Activated CD4-positive, alpha-beta T cell treated with anti-CD3 and anti-CD28 coated beads, Interleukin-2, amount 50 U/mL, for 4 hours (primary cell): Measurements from ENCODE around the gene RSAD2.
"Not testable (repeated sequence)": the region's sequence is repeated elsewhere in the genome, so short reads cannot be mapped to it uniquely, and the experiment has no call there.

Experiments used
- DNase-seq, 2 experiments: peaks; one replicate each; pipeline ENCODE4 v3.0.0-alpha.2; 2020

The RSAD2 gene

DNA sequence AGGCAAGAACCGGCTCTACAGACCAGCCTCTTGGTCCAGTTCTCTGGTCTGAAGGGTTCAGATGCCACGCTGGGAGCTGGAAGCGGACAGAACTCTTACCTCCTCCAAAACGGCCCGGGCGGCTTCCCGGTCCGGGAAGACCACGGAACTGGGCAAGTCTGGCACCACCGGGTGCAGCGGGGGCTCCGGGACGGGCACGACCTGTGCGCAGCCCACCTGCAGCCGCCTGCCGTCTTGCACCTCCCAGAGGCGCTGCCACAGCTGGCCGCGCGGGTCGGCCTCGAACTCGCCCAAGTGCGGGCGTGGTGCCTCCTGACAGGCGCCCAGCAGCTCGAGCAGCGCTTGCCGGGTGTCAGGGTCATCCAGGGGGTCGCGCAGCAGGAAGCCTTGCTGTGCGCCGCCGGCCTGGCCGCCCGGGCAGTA is 12.6 kb upstream of the RSAD2 start:
- peak; percentile 9 to 21 for DNase-seq

DNA sequence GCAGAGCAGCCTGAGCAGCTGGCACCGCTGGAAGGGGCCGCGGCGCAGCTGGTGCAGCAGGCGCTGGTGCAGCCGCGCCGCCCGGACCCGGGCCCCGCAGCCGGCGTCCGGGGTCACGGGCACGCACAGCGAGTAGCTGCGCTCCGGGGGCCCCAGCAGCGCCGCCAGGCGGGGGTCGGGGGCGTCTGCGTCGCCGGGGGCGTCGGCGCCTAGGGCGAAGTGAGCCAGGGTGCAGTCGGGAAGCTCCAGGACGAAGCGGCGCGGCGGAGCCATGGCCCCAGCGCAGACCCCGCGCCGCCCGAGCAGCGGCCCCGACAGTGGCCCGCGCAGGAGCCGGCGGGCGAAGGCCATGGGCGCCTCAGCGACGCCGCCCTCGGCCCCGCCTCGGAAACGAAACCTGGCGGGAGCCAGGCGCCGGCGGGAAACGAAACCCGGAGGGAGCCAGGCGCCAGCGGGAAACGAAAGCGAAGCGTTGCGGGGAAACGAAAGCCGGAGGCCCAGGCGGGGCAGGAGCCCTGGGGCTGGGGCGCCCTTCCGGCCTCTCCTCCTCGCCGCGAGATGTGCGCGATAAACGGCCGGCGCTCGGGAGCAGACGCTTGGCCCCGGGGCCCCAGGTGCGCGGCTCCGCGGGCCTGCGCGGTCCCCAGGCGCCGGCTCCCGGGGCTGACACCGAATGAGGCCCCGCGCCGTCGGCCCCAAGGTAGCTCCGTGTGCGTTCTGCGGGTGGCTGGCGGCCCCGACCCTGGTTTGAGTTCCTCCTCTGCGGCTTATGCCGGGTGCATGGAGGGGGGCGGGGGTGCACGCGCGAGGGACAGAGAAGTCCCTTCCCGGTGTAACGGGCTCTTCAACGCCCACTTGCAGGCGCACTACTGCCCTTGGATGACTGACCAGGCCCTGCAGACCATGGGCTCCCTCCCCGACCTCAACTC is 12.0 kb upstream of the RSAD2 start, which contains the start of gene CMPK2:
Gene CMPK2 (minus strand): TSS at position 562 of the 929 bp plus-strand sequence. CDS start 211 bp downstream, at position 351.
- DNase-seq = peak; percentile 76 to 81

DNA sequence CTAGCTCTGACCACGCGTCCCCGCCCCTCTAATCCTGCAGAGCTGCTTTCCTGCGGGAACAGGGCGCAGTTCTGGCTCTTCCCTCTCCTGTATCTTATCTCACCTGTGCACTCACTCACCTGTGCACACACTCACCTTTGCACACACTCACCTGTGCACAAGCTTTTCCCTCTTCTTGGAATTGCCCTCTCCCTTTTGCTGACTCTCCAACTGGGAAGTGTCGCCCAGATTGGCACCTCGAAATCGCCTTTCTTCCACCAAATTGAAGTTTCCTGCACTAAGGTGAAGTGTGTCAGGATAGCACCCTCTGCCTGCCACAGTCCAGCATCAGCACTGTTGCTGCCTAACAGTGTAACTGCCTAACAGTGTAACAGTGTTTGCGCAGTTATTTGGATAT is 11.3 kb upstream of the RSAD2 start:
- peak; percentile 45 to 46 for DNase-seq

DNA sequence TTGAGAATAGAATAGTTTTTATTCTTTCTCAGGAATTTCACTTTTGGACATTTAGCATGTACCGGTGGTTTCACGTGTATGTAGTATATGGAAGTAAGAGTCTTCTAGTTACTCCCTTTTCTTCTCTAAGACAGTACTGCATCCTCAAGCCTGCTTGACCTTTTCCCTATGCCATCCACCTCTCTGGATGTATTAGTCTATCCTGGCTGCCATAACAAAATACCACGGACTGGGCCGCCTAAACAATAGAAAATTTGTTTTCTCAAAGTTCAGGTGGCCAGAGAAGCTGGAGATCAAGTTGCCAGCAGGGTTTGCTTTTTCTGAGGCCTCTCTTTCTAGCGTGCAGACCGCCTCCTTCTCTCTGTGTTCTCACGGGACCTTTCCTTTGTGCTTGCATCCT is 10.6 kb upstream of the RSAD2 start:
- DNase-seq = no peak

DNA sequence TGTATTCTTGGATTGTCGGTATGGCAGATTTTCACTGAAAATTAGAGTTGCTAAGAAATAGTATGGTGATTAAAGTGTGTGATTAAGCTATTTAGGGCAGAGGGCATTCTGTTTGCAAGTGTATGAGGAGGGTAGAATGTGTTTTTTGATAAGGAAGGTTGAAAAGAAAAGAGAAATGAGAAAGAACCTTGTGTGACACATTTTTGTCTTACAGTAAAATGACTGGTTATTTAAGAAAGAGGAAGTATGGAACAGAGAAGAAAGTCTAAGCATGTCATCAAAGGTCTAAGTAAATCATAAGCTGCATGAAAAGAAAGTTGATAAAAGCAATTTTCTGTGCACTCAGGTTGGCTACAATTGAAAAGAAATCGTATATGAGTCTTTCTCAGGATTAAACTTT is 5.2 kb upstream of the RSAD2 start:
- DNase-seq = no peak

DNA sequence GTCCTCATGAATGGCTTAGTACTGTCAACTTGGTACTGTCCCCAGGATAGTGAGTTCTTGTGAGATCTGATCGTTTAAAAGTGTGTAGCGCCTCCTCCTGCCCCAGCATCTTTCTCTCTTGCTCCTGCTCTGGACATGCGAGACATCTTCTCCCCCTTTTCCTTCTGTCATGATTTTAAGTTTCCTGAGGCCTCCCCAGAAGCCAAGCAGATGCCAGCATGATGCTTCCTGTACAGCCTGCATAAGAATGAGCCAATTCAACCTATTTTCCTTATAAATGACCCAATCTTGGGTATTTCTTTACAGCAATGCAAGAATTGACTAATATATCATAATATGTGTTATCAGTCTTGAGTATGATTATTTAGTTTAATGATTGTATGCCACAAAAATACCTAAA is 3.5 kb upstream of the RSAD2 start:
- no peak for DNase-seq

DNA sequence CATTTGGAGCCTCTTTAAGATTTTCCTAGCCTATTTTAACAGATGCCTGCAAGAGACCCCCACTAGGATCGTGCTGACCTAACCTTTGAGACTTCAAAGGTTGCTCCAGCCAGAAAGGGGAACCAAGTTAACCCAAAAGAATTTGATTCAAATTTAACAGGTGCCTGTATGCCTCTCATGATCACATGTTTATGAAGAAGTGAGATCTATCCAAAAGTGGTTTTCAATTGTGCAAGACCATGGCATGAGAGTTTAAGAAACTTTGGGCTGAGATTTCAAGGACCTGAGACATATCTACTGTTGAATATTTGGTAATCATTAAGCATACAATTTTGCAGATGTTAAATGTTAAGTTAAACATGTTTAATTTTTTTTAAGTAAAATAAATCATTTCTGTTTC is 1.3 kb upstream of the RSAD2 start:
- DNase-seq = no peak

DNA sequence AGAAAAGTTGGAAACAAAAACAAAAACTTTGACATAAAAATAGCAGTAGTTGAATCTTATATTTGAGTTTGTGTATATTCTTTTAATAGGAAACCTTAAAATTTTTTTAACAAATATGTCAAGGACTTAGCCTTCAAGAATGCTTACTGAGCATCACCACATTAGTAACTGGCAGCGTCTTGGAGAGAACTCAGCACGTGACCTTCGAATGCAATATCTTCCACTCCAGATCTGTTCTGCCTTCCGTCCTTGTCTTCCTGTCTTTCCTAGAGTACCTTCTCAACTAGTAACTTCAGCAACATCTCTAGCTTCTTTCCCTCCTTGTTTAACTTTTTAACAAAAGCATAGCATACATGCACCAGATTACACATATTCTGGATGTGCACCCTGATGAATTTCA is 972 bp downstream of the RSAD2 start:
- no peak for DNase-seq

DNA sequence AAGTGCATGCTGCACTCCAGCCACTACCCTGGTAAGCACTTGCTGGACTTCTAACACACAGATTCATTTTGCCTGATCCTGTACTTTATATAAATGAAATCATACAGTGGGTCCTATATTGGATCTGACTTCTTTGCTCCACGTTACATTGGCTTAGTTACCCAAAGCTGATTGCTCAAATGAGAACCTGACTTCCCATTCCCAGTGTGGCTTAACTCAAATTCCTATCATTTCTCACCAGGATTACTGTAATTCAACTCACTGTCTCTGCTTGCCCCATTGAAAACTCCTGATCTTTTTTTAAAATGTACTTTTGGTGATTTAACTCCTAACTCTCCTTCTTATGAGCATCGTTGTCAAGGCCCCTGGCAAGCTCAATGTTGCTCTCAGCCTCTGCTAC is 1.4 kb downstream of the RSAD2 start:
- DNase-seq = no peak

DNA sequence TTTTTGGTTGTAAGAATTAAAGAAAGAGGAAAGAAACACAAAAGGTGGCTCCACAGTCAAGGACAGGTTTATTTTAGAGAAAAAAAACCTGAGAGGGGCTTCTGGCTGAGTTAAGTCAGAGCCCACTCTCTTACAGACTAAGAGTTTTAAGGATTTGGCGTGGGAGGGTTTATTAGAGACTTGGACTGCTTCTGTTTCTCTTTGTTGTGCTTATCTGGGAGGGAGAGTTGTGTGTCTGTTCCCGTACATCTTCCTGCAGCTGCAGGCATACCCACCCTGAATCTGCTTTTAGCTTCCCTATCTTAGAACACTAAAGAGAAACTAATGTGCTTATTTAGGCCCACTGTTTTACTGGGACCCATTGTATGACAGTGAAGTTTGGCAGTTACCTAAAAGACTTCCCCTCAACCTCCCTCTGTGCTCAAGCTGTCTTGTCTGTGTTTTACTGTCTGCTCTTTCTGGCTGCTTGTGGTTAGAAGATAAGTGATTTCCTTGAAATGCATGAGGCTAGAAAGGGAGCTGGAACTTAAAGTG is 2.7 kb downstream of the RSAD2 start:
- DNase-seq = no peak

DNA sequence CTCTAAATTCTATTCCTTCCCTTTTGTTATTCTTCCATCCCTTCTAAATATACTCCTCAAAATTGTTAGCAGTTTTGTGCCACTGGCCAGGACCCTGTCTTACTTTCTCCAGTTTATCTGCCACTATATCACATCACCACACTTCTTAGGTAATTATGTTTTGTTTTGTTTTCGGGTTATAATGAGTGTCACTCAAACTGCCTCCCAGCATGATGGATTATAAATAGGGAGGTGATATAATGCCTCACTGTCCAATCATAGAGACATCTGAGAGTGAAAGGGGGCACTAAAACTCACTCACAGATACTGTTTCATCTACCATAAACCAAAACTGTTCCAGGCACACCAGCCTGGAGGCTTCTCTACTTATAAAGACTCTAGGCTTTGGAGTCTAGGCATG is 3.5 kb downstream of the RSAD2 start:
- DNase-seq = no peak

DNA sequence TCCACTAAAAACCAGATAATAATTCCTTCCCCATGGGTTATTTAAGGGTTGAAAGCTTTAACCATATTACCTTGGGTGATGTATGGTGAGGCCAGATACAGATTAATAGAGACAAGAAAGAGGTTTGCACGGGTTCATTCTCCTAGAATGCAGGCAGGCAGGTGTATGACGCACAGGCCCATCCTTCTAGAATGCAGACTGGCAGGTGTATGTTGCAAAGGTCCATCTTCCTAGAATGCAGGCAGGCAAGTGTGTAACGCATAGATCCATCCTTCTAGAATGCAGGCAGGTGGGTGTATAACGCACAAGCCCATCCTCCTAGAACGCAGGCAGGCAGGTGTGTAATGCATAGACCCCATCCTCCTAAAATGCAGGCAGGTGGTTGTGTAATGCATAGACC is 3.9 kb downstream of the RSAD2 start:
- no peak for DNase-seq

DNA sequence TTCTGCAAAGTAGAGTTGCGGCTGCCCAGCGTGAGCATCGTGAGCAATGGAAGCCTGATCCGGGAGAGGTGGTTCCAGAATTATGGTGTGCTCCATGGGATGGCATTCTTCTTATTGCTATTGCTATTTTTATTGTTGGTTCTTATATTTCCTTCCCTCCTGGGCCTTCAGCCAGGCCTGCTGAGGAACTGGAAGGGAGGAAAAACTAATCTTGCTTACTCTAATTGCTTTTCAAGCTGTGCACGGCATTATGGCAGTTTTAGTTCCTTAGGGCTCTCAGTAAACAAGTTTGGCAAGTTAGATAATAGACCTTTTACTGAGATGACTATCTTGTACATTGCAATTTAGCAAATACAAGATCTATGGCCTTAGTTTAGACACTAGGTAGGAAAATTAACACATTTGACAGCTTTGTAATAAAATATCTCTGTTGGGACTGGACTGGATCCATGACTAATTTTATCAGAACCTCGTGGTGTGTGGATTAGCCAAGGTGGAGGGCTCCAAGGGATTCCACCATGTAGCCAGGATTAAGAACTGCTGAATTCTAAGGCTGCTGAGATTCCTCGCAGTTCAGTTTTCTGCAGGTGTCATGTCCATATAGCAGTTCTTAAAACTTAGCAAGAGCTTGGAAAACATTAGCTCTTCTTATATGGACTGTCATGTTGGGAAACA is 6.0 kb downstream of the RSAD2 start:
- no peak for DNase-seq

DNA sequence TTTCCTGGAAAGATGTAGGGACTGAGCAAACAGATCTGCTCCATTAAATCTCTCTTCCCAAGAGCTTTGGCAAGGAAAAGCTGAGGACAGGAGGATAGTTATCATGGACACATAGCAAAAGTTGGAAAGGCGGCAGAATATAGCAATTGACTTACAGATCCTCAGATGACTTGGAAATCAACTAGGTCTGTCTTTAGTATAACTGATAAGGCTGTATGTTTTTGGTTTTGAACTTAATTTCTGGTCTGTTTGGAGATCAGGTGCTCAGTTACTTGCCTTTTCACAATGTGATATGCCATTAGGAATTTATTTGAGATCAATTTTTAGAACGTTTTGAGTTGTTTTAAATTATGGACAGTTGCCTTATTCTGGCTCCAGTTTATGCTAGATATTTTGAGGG is 8.0 kb downstream of the RSAD2 start:
- DNase-seq = no peak

DNA sequence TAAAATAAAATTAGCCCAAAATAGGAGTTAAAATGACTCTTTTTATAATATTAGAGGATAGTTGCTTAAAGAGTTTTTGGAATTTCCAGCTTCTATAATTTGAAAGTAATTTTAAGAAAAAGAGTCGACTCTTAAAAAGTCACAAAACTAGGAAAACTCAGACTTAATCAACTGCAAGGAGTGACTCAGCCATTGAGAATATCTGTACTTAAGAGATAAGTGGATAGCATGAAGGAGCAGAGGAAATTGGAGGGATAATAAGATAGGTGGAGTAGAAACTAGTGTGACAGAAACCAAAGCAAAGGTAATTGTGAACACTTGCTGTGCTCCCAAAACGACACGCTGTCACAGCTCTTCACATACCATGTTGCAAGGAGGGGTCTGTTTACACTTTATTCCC is 8.4 kb downstream of the RSAD2 start:
- no peak for DNase-seq

DNA sequence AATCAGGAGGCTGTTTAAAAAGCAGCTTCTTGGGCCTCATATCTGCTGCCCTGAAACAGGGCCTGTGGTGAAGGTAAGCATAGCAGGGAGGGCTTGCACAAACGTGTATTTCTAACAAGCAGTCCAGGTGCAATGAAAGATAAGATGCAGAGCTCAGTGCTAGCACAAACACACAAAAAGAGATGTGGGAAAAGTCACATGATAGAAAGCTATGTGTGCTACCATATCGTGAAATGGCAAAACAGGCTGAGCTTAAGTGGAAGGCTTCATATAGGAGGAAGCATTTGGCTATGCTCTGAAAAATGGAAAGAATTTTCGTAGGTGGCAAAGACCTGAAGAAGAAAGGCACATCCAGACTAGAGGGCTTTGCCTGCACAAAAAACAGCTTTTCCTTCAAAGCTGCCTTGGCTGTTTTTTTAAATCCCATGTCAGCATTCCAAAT is 10.2 kb downstream of the RSAD2 start:
- no peak for DNase-seq

DNA sequence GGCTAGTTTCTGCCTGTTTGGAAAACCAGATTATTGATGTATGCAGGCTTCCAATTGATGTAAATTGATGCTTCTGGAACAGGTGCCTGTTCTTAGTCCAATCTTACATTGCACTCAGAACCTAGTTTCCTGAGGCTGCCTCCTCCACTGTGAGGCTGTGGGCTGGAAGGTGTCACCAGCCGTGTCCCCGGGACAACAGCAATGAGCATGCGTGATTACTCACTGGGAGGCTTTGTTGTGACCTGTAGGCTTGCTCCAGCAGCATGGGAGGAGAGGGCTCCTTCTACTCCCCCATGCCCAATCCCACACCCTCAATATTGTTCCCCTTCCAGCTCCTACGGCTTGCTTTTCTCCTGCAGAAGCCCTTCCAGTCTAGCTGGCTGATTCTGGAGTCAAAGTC is 11.1 kb downstream of the RSAD2 start:
- no peak for DNase-seq

DNA sequence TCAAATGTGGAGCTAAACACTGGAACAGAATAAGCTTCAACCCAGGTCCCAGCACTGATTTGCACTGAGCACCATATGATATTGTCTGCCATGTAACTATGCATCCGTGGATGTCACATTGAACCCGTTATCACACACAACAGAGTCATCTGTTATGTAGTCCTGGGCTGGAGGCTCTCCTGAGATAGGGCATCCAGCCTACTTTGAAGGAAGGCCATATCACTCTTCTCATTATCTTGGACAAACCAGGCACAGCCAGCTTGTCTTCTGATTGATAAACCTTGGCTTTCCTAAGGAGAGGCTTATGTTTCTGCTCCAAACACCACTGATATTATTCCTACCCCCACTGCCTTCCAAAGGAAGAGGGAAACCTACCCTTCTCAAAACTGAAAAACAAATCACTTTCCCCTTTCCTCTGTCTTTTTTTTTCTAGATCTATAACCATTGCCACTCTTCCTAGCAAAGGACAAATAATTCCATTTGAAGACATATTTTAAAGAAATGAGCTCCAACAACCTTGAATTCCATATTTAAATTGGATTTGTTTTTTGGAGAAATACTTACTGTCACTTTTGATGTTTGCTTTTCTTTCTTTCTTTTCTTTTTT is 16.4 kb downstream of the RSAD2 start:
- DNase-seq = no peak

DNA sequence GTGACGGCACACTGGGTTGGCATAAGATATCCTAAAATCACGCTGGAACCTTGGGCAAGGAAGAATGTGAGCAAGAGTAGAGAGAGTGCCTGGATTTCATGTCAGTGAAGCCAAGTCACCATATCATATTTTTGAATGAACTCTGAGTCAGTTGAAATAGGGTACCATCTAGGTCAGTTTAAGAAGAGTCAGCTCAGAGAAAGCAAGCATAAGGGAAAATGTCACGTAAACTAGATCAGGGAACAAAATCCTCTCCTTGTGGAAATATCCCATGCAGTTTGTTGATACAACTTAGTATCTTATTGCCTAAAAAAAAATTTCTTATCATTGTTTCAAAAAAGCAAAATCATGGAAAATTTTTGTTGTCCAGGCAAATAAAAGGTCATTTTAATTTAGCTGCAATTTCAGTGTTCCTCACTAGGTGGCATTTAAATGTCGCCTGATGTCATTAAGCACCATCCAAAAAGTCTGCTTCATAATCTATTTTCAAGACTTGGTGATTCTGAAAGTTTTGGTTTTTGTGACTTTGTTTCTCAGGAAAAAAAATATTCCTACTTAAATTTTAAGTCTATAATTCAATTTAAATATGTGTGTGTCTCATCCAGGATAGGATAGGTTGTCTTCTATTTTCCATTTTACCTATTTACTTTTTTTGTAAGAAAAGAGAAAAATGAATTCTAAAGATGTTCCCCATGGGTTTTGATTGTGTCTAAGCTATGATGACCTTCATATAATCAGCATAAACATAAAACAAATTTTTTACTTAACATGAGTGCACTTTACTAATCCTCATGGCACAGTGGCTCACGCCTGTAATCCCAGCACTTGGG is 19.6 kb downstream of the RSAD2 start:
- DNase-seq = no peak

DNA sequence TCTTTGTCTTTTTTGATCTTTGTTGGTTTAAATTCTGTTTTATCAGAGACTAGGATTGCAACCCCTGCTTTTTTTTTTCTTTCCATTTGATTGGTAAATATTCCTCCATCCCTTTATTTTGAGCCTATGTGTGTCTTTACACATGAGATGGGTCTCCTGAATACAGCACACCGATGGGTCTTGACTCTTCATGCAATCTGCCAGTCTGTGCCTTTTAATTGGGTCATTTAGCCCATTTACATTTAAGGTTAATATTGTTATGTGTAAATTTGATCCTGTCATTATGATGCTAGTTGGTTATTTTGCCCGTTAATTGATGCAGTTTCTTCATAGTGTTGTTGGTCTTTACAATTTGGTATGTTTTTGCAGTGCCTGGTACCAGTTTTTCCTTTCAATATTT is 25.0 kb downstream of the RSAD2 start:
- DNase-seq = not testable (repeated sequence)

DNA sequence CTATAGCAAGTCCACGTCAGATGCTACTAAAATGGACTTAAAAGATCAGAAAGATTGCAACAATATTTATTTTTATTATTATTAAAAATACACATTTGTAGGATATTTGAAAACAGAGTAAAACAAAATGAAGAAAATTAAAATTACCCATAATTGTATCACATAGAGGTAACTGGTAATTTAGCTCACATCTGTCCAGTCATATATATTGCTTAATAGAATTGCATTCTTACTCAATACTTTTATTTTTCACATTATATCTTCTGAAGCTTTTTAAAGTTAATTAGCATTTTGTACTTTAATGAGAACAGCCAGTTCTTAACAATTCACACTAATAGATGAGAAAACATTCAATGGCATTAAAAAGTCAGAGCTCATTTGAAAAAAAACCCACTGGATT is 28.1 kb downstream of the RSAD2 start:
- no peak for DNase-seq

DNA sequence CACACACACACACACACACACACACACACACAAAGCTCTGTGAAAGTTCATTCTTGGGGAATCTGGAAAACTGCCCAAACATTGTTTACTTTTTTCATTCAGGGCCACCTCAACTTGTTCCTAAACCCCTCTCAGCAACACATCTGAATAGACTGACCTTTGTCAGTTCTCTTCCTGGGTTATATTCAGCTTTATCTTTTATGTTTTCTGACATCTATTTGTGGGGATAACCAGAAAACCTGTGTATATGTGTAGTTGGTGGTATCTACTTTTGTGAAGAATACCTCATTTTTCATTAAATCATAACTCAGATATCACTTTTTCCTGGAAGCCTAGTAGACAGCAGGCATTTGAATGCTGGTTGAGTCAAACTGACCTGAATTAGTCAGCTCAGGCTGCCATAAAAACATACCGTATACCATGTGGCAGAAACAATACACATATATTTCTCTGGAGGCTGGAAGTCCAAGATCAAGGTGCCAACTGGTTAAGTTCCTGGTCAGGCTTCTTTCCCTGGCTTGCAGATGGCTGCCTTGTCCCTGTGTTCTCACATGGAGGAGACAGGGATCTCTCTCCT is 28.7 kb downstream of the RSAD2 start:
- no peak for DNase-seq
